Fibroblast of lung (primary cell): ENCODE results near the gene DUSP9.
A peak's percentile ranks its signal among the peaks of the same experiment; 100 is the strongest.

ENCODE experiments used
- EZH2 ChIP-seq: IDR thresholded peaks from 2 replicates; pipeline ENCODE4 v1.5.1; 2012; ENCODE audit warnings: low read length, control low read depth, mild to moderate bottlenecking; ENCODE audit errors: missing control alignments
- TF ChIP-seq, protein P1 (sequence below), 2 donors: IDR thresholded peaks in 1 of 2; conservative IDR thresholded peaks in 1 of 2; 1 replicate in 1 of 2; 2 replicates in 1 of 2; pipeline ENCODE4 v1.5.1; 2011 to 2012; ENCODE audit warnings: low read length in 2 of 2, control low read depth in 1 of 2, inconsistent platforms in 1 of 2, low read depth in 1 of 2, mild to moderate bottlenecking in 1 of 2

DNA sequence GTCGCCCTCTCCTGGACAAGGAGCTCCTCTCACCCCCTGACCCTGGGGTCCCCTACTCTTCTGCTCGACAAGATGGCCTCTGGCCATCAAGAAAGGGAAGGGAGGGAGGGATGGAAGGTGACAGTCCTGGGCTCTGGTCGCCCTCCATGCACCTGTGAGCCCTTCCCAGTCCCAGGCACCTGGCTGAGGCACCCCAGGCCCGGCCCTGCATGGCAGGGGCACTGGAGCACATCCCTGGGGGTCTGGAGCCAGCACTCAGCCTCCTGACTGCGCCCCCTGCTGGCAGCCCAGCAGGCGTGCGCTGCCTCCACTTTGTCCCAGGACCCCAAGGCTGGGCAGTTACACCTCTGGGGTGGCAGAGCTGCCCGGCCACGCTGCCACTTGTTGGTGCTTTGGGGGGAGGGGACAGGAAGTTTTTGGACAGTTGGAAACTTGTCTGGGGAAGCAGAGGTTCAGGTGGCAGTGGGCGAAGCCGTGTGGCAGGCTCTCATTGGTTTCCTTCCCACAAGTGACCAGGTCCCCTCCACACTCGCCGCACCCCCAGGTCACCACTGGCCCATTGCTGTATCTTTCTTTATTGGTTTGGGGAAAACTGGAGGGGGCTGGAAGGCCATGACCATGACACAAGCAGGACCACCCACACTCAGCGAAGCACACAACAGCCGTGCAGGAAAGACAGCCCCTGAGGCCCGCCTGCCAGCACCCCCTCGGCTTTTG, 22.3 kb downstream of the DUSP9 start:
- TF ChIP-seq, protein P1, sequence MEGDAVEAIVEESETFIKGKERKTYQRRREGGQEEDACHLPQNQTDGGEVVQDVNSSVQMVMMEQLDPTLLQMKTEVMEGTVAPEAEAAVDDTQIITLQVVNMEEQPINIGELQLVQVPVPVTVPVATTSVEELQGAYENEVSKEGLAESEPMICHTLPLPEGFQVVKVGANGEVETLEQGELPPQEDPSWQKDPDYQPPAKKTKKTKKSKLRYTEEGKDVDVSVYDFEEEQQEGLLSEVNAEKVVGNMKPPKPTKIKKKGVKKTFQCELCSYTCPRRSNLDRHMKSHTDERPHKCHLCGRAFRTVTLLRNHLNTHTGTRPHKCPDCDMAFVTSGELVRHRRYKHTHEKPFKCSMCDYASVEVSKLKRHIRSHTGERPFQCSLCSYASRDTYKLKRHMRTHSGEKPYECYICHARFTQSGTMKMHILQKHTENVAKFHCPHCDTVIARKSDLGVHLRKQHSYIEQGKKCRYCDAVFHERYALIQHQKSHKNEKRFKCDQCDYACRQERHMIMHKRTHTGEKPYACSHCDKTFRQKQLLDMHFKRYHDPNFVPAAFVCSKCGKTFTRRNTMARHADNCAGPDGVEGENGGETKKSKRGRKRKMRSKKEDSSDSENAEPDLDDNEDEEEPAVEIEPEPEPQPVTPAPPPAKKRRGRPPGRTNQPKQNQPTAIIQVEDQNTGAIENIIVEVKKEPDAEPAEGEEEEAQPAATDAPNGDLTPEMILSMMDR (conservative IDR thresholded peaks at IDR 0.05 in 1 of 2, IDR thresholded peaks at IDR 0.05 in 1 of 2; ENCODE audit: low read depth in 1 of 2, low read length in 2 of 2): peak; percentile 49 to 56
- TF ChIP-seq EZH2: no peak
